Prostate gland (tissue), 2 donors: ENCODE results near the gene PSMA4.

Source experiments
- CTCF ChIP-seq, 4 experiments: fragments of 200-600 bp in 2 of 4; fragments of 450-650 bp in 2 of 4; sonication (generic) in 2 of 4; IDR thresholded peaks; 1 replicate in 3 of 4; 2 replicates in 1 of 4; pipeline ENCODE4 v1.5.1; 2016 to 2019; ENCODE audit warnings: antibody characterized with exemption in 4 of 4, mild to moderate bottlenecking in 2 of 4, moderate library complexity in 2 of 4
- POLR2A ChIP-seq: fragments of 450-650 bp; IDR thresholded peaks from one replicate; pipeline ENCODE4 v1.6.1; 2016; ENCODE audit warnings: antibody characterized with exemption, mild to moderate bottlenecking
- POLR2AphosphoS5 ChIP-seq: sonication (generic); formaldehyde crosslinking; IDR thresholded peaks from one replicate; pipeline ENCODE4 v1.6.1; 2017; ENCODE audit warnings: antibody characterized with exemption

DNA sequence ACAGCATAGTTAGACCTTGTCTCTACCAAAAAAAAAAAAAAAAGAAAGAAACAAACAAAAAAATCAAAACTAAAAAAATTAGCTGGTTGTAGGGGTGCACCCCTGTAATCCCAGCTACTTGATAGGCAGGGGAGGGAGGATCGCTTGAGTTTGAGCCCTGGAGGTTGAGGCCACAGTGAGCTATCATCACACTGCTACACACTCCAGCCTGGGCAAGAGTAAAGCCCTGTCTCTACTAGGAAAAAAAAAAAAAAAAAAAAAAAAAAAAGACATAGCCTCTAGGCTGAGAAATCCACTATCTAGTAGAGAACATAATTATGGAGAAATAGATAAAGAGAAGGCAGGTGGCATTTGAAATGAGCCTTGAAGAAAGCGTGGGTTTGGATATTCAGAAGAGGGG, 22.8 kb downstream of the PSMA4 start:
- TF ChIP-seq POLR2A = no peak
- no peak for TF ChIP-seq CTCF (IDR thresholded peaks at IDR 0.05)
- TF ChIP-seq POLR2AphosphoS5 = no peak
